ENCODE data around the gene CCDC28A.

- no peak for TF ChIP-seq CTCF (IDR thresholded peaks at IDR 0.05 in 4 of 5, conservative IDR thresholded peaks at IDR 0.05 in 1 of 5)
- no peak for TF ChIP-seq POLR2A (IDR thresholded peaks at IDR 0.05)
Observed at GRCh38 chr6:138728662-138729061, 44.9 kb upstream of the CCDC28A start.
